Fibroblast of skin of left quadriceps (primary cell): ENCODE results near the gene PRR36.

Experiments
- DNase-seq, 2 experiments: peaks; one replicate each; pipeline ENCODE4 v3.0.0-alpha.2; 2013; ENCODE audit warnings: low read depth in 2 of 2

PRR36 gene

GRCh38 chr19:7913652-7914051, 39.5 kb upstream of the PRR36 start:
- no peak for DNase-seq

- no peak for DNase-seq
Measured at GRCh38 chr19:7912697-7913564, 38.7 kb upstream of the PRR36 start.

GRCh38 chr19:7912144-7912696, 38.0 kb upstream of the PRR36 start:
- DNase-seq, result no peak

- no peak for DNase-seq
Measured at GRCh38 chr19:7911508-7912143, 37.4 kb upstream of the PRR36 start.

- DNase-seq, result no peak
Measured at GRCh38 chr19:7910321-7911161, 36.4 kb upstream of the PRR36 start.

- DNase-seq, result no peak
Measured at GRCh38 chr19:7909471-7910067, 35.4 kb upstream of the PRR36 start.

GRCh38 chr19:7908742-7909461, 34.7 kb upstream of the PRR36 start:
- no peak for DNase-seq

- DNase-seq, result no peak
Measured at GRCh38 chr19:7908078-7908699, 34.0 kb upstream of the PRR36 start.

GRCh38 chr19:7907544-7907943, 33.4 kb upstream of the PRR36 start:
- no peak for DNase-seq

GRCh38 chr19:7907122-7907521, 32.9 kb upstream of the PRR36 start:
- no peak for DNase-seq

- DNase-seq, result no peak
Measured at GRCh38 chr19:7905859-7906258, 31.7 kb upstream of the PRR36 start.

- no peak for DNase-seq
Measured at GRCh38 chr19:7905268-7905667, 31.1 kb upstream of the PRR36 start.

- no peak for DNase-seq
Measured at GRCh38 chr19:7904074-7905020, 30.2 kb upstream of the PRR36 start.

GRCh38 chr19:7903244-7904073, 29.3 kb upstream of the PRR36 start, which contains the start of gene MAP2K7:
TSS of gene MAP2K7 (plus strand) at chr19:7903877. CDS start at chr19:7903945, 68 bp downstream.
- peak; percentile 98 for DNase-seq

GRCh38 chr19:7902796-7903243, 28.6 kb upstream of the PRR36 start:
- DNase-seq, result no peak

- no peak for DNase-seq
Measured at GRCh38 chr19:7901337-7901736, 27.1 kb upstream of the PRR36 start.

GRCh38 chr19:7900931-7901330, 26.7 kb upstream of the PRR36 start:
- DNase-seq, result no peak

- no peak for DNase-seq
Measured at GRCh38 chr19:7900401-7900870, 26.2 kb upstream of the PRR36 start.
